ENCODE results near the gene FUBP3. TPM values are rescaled to one million over a fixed set of nuclear protein-coding genes. Genes with fewer than 3 reads are reported as not detected.

The FUBP3 gene
- total and polyA plus RNA-seq, 8 donors: 5.8 to 59.3 (median 20.7) TPM

DNA sequence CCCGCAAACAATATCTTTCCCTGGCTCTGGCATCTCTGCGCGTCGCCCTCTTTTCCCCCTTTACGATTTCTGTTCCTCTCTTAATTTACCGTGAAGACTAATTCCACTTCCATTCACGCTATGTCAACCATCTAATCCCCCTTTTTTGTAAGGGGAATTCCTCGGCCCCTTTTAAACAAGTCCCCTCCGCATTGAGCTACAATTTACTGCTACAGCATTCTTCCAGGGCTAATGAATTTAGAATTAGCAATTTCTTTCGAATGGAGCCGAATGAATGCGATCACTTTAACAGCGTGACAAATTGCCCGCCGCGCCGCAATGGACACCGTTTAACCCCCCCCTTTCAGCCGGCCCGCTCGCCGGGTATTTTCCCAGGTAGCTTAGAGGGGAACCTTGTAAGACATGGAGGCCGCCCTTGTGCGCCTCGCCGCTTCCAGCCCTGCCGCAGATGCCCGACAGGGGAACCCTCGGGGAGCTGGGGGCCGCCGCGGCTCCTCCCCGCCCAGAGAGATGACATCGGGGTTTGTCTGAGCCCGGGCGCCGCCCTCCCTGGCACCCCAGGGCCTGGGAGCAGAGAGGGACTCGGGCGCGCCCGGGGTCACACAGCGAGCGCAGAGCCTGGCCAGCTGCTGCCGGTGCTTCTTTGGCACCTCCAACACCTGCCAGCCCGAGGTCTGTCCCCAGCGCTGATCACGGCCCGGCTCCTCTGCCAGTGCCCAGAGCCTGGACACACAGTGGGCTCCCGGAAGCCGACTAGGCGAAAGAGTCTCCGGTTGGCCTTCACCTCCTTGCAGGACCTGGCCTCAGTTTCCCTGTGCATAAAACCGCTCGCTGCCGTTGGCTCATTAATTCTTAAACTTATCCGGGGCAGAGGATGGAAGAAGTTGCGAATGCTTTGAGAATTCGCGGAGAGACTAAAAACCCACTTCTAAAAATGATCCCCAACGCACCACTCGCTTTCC is 86.3 kb downstream of the FUBP3 start:
- intact Hi-C loops (cut with DNase I; ENCODE audit: low total_unique reads): no loop called here
- H3K4me3 ChIP-seq: peak overlapping the region in 1 of 4 donors; percentile 38
- 4 to 12% (median 5%) methylated on average over 25 to 61 of the region's 61 CpGs for WGBS, 5 donors

DNA sequence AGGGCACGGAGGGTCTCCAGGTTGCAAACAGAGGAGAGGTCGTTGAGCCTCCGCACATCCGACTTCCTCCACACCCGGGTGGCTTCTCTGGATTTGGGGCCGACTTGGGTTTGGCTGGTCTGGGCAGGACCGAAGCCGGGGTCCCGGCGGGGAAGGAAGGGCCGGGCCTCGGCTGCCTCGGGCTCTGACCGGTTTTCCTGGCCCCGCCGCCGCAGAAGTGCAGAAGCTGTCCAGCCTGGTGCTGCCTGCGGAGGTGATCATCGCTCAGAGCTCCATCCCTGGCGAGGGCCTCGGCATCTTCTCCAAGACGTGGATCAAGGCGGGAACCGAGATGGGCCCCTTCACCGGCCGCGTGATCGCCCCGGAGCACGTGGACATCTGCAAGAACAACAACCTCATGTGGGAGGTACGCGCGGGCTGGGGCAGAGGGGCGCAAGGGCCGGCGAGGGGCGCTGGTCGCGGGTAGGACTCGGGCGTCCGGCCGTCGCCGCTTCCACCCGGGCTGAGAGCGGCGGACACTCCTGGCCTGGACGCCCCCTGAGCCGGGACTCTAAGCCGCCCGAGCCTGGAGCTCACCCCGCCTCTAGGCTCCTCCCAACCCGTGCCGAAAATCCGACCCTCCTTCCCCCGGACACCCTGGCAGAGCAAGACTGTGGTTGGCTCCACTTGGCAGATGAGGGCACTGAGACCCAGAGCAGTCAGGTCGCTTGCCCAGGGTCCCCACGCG is 87.2 kb downstream of the FUBP3 start:
- TF ChIP-seq POLR2A (IDR thresholded peaks at IDR 0.05) (no peak), POLR2AphosphoS5 (IDR thresholded peaks at IDR 0.05) (no peak), CTCF (IDR thresholded peaks at IDR 0.05) (no peak), EP300 (IDR thresholded peaks at IDR 0.05) (no peak)
- WGBS, 5 donors: 7 to 15% (median 8%) methylated on average over 44 to 60 of the region's 60 CpGs
- H3K9me3 ChIP-seq: no peaks in the 10 kb centered on the region
- H3K4me3 ChIP-seq: no peak overlapping the region
- H3K36me3 ChIP-seq: no peaks in the 10 kb centered on the region
- H3K27me3 ChIP-seq: peaks cover 39 to 74% (median 74%) of the 10 kb centered on the region in 3 donors
- H3K4me1 ChIP-seq: peaks cover 35 to 53% (median 51%) of the 10 kb centered on the region in 4 donors
- intact Hi-C loops (cut with DNase I; ENCODE audit: low total_unique reads): no loop called here
- DNase-seq: no peak
- no peak overlapping the region for H3K27ac ChIP-seq

More for the DNA sequence above, 86.3 kb downstream of the FUBP3 start:
- no peak for TF ChIP-seq POLR2AphosphoS5 (IDR thresholded peaks at IDR 0.05)
- TF ChIP-seq EP300 (IDR thresholded peaks at IDR 0.05): no peak
- no peak for TF ChIP-seq CTCF (IDR thresholded peaks at IDR 0.05)
- TF ChIP-seq POLR2A (IDR thresholded peaks at IDR 0.05): no peak
- no peak for DNase-seq
- Histone ChIP-seq H3K4me1 (peaks cover 44 to 61% (median 60%) of the 10 kb centered on the region in 4 donors), H3K27me3 (peaks cover 48 to 83% (median 82%) of the 10 kb centered on the region in 3 donors), H3K36me3 (no peaks in the 10 kb centered on the region), H3K9me3 (no peaks in the 10 kb centered on the region), H3K27ac (no peak overlapping the region)

DNA sequence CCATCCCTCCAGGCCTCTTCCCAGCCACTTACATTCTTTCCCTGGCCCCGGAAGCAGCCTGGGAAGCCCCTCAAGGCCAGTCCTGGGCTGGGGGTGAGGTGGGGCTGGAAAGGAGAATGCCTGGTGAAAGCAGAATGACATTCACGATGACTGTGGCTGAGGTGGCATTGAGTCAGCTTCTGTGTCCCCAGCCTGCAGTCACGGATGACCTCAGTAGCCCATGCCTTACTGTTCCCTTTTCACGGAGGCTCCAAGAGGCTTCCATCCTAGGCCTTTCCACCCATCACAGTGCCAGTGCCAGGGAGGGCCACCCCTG is 87.7 kb downstream of the FUBP3 start:
- TF ChIP-seq POLR2AphosphoS5 (IDR thresholded peaks at IDR 0.05): no peak
- TF ChIP-seq POLR2A (IDR thresholded peaks at IDR 0.05): no peak
- no peak for TF ChIP-seq CTCF (IDR thresholded peaks at IDR 0.05)
- no peak for TF ChIP-seq EP300 (IDR thresholded peaks at IDR 0.05)
- 31 to 83% (median 48%) methylated on average over 4 of the region's 4 CpGs for WGBS, 5 donors
- intact Hi-C loops (cut with DNase I; ENCODE audit: low total_unique reads): no loop called here
- no peak for DNase-seq
- H3K27ac ChIP-seq: no peak overlapping the region
- H3K4me1 ChIP-seq: peaks cover 35 to 48% (median 47%) of the 10 kb centered on the region in 4 donors
- H3K4me3 ChIP-seq: no peak overlapping the region
- H3K36me3 ChIP-seq: no peaks in the 10 kb centered on the region
- peaks cover 35 to 69% (median 69%) of the 10 kb centered on the region in 3 donors for H3K27me3 ChIP-seq
- no peaks in the 10 kb centered on the region for H3K9me3 ChIP-seq

DNA sequence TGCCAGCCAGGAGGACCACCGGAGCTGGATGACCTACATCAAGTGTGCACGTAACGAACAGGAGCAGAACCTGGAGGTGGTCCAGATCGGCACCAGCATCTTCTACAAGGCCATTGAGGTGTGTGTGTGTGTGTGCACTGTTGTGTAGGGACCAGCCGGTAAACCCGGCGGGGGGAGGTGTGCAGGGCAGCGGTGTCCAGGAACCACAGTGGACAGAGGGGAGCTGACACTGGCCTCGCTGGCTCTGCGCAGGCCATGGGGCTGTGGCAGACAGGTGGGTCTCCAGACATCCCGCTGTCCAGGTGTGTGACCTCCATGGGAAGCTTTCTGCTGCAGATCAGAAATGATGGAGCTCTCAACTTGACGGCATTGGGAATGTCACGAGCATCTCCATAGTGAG is 88.8 kb downstream of the FUBP3 start:
- intact Hi-C loops (cut with DNase I; ENCODE audit: low total_unique reads): no loop called here
- H3K9me3 ChIP-seq: no peaks in the 10 kb centered on the region
- WGBS, 5 donors: 83 to 90% (median 88%) methylated on average over 13 of the region's 13 CpGs
- peaks cover 25 to 58% (median 57%) of the 10 kb centered on the region in 3 donors for H3K27me3 ChIP-seq
- peaks cover 29 to 36% (median 36%) of the 10 kb centered on the region in 4 donors for H3K4me1 ChIP-seq
- no peak for TF ChIP-seq EP300 (IDR thresholded peaks at IDR 0.05)
- TF ChIP-seq POLR2AphosphoS5 (IDR thresholded peaks at IDR 0.05): no peak
- TF ChIP-seq POLR2A (IDR thresholded peaks at IDR 0.05): no peak
- no peak for TF ChIP-seq CTCF (IDR thresholded peaks at IDR 0.05)
- DNase-seq: no peak
- no peak overlapping the region for H3K4me3 ChIP-seq
- H3K36me3 ChIP-seq: no peaks in the 10 kb centered on the region
- no peak overlapping the region for H3K27ac ChIP-seq

Data from stomach (tissue), 9 donors.